ENCODE measurements around the gene CTNNA3.

DNA sequence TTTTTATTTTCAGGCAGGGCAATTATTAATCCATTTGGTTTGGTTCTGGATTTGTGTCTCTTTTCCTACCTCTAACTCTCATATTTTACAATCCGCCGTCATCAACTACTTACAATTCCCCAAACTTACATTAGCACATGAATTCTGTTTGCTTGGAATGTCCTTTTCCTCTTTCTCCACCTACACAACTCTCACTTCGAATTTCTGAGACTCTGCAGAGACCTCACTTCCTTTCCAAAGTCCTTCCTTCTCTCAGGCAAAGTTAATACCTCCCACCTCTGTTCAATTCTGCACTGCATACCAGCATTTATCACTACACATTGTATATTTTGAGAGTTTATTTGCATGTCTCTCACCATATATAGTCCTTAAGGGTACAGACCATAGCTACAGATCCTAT is 892.8 kb downstream of the CTNNA3 start:
- TF ChIP-seq, protein P1, sequence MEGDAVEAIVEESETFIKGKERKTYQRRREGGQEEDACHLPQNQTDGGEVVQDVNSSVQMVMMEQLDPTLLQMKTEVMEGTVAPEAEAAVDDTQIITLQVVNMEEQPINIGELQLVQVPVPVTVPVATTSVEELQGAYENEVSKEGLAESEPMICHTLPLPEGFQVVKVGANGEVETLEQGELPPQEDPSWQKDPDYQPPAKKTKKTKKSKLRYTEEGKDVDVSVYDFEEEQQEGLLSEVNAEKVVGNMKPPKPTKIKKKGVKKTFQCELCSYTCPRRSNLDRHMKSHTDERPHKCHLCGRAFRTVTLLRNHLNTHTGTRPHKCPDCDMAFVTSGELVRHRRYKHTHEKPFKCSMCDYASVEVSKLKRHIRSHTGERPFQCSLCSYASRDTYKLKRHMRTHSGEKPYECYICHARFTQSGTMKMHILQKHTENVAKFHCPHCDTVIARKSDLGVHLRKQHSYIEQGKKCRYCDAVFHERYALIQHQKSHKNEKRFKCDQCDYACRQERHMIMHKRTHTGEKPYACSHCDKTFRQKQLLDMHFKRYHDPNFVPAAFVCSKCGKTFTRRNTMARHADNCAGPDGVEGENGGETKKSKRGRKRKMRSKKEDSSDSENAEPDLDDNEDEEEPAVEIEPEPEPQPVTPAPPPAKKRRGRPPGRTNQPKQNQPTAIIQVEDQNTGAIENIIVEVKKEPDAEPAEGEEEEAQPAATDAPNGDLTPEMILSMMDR (IDR thresholded peaks at IDR 0.05; ENCODE audit: poor library complexity, severe bottlenecking) = no peak
- TF ChIP-seq TAF1 (IDR thresholded peaks at IDR 0.05; ENCODE audit: low read depth) (no peak), EP300 (conservative IDR thresholded peaks at IDR 0.05; ENCODE audit: poor library complexity, severe bottlenecking) (no peak)
